Right kidney (tissue), 1 donor: ENCODE data around the gene LAMC3.

Experiments used
- DNase-seq: peaks from one replicate; pipeline ENCODE4 v3.0.0-alpha.2; 2016

LAMC3 gene

DNA sequence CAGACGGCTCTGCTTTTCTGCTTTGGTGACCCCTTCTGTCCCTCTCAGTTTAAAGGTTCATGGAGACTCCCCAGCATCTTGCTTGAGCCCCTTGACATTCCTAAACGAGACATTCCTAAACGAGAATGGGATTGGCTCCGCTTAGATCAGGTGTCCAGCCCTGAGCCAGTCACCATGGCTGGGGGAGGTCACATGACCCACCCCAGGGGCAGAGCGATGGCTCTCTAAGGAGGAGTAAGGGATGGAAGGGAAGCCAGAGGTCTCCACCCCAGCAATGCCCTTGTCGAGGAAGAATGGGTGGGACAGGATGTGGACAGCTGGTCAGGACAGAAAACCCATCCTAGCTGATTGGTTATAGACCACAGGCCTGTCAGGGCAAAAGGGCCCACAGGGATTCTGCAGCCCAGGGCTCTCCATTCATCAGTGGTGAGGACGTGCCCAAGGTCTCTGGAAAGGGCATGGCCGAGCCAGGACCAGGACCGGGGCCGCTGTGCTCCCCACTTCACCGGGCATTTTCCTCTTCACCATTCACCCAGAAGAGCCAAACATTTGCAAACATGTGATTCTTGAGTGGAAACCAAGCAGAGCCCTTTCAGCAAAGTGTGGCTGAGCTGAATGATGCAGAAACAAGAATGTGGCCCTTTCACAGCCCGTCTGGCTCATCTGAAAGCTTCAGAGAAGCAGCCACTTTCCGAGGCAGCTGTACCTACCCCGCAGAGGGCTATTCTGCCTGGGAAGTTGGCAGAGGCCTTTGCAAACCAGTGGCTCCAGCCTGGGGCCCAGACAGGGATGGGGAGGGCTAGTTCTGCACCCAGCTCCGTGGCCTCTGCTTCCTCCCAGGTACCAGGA is 67.6 kb downstream of the LAMC3 start:
- no peak for DNase-seq

GRCh38 chr9:131078427-131079366 is 69.7 kb downstream of the LAMC3 start:
- no peak for DNase-seq

DNA sequence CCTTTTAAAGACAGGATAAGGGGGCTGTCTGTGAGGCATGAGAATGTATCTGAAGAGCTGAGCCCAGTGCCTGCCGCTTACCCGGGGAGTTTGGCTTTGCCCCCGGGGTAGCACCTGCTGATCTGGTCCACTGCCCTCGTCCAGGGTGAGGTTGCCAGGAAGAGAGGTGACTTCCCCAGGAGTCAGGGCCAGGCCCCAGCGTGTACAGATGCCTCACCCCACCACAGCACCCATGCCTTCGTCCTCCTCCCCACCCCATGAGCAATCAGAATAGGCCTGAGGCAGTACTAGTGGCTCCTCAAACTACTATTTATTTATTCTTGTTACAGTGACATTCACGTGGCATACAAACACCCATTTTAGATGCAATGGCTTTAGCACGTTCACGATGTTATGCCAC is 71.6 kb downstream of the LAMC3 start:
- no peak for DNase-seq

DNA sequence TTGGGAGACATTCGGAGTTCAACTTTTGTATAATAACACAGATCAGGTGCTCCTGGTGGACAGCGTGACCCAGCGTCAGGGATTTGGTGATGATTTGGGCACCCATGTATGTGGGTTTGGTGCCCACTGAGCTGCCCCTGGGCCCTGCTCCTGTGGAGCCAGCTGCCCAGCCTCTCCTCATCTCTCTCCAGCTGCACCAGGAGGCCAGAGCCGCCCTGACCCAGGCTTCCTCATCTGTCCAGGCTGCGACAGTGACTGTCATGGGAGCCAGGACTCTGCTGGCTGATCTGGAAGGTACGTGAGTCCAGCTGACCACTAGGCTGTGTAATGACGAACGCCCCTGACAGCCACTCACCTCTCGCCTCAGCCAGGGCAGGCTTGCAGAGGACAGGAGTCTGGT is 72.9 kb downstream of the LAMC3 start:
- DNase-seq = no peak

DNA sequence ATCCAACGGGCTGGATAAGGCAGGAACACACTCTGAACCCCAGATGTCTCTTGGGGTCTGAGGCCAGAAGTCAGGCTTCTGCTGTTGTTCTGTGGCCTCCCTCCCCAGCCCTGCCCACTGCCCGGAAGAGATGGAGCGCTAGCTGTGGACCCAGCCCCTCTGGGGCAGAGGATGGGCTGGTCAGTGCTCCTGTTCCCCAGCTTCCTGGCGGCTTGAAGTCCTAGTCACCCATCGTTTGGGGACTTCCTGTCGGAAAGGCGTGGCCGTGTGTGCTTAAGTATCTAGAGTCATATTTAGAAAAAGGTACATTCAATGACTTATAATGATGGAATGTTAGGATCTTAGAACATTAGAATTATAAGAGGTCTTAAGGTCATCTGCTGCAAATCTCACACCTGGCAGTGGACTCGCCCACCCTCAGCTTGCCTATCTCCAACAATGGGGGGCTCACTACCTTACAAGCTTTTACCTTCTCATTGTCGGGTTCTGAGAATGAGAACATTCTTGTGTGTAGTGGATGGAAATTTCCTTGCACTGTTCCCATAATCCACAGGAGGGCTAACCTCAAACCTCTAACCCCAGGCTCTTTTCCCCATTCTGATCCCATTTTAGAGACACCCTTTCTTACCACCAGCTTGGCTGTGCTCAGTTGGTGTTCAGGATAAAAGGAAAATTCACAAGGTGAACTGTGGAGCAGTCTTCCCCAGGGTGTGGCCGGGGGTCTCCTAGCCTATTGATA is 74.0 kb downstream of the LAMC3 start:
- DNase-seq = no peak

- no peak for DNase-seq
These were observed 75.8 kb downstream of the LAMC3 start for GRCh38 chr9:131084661-131085369.

- DNase-seq = no peak
These were observed 76.6 kb downstream of the LAMC3 start for GRCh38 chr9:131085370-131086122.

GRCh38 chr9:131087354-131087893 is 78.5 kb downstream of the LAMC3 start:
- DNase-seq = no peak

GRCh38 chr9:131090025-131090787 is 81.2 kb downstream of the LAMC3 start:
- no peak for DNase-seq

GRCh38 chr9:131091352-131091992 is 82.5 kb downstream of the LAMC3 start:
- DNase-seq = no peak

DNA sequence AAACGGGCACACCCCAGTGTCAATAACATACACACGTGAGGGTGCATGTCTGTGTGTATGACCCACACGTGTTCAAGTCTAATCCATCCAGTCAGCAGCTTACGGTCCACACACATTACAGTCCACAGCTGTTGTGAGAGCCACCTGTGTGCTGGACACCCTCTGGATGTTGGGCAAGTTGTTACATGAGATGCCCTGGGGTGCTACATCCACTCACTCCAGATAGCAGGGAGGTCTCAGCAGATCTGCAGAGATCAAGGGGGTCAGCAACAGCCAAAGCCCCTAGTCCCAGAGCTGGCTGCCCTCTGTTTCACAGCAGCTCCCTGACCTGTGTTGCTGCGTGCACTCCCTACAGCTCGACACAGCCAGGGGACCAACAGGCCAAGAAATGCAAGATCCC is 83.1 kb downstream of the LAMC3 start:
- no peak for DNase-seq

DNA sequence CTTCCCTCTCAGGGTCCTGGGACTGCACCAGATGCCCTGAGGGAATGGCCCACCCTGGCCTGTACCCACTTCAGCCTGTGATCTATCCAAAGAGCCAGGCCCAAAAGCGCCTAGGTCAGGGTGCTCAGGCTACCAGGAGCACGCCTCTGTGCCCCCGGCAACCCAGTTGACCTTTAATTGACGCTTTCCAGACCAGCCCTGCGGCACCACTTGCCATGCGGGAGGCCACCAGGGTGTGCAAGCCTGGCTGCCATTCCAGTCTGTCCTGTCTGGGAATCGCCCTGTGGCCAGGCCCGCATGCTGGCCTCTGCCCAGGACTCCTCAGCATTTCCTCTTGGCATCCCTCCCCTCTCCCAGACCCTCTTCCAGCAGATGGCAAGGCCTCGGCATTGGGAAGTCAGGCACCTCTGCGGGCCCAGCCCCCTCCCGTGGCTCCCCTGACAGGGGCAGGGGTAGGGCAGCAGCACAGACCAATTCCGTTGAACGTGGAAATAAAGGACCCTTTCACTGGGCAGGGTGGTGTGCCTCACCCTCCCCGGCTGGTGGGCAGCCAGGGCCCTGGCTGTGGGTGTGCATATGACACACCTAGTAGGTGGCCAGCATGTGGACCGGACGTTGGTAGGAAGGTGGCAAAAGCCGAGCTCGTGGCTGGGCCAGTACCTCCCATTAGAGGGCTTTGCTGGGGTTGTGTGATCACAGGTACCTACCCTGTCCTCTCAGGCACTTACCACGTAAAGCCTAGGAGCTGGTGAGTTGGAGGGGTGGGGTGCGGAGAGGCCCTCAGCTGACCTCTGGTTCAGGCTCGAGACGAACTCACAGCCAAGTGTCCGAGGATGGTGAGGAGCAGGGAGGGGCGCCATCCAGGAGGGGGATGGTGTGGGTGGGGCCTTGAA is 83.8 kb downstream of the LAMC3 start:
- DNase-seq = no peak

DNA sequence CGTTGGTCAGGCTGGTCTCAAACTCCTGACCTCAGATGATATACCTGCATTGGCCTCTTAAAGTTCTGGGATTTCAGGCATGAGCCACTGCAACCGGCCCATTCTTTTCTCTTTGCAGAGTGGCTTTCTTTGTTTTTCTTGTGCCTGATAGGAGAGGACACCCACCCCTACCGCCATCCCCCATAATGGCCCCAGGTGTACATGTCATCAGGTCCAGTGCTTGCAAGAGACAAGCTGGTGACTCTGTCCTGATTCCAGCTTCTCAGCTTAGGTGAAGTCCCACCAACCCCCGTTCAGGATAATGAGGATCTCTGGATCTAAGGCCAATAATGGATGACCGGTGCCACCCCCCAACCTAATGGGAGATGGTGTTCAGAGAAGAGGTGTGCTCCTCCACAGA is 85.0 kb downstream of the LAMC3 start:
- no peak for DNase-seq

- no peak for DNase-seq
These were observed 85.6 kb downstream of the LAMC3 start for GRCh38 chr9:131094622-131095021.

DNA sequence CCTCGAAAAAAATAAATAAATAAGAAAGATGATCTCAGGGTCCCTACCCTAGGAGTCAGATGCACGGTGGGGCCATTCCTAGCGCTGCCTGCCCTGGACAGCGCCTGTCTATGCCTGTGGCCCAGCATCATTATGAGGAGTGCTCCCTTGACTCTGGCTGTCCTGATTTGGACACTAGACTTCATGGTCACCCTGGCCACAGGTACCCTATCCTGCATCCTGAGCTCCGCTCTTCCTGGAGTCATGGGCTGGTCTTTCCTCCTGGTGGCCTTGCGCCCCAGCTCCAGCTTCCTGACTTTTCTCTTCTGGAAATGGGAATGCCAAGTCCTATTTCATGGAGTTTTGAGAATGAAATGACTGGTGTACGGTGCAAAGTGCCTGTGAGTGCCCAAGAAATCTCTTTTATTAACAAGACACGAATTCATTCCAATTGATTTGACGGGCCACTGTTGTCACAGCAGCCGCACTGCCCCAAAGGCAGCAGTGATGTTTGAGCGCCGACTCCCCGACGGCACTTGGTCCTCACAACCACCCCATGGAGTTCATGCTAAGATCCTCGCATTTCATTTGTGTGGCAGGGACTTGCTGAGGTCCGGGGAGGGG is 86.8 kb downstream of the LAMC3 start:
- peak; percentile 74 for DNase-seq

DNA sequence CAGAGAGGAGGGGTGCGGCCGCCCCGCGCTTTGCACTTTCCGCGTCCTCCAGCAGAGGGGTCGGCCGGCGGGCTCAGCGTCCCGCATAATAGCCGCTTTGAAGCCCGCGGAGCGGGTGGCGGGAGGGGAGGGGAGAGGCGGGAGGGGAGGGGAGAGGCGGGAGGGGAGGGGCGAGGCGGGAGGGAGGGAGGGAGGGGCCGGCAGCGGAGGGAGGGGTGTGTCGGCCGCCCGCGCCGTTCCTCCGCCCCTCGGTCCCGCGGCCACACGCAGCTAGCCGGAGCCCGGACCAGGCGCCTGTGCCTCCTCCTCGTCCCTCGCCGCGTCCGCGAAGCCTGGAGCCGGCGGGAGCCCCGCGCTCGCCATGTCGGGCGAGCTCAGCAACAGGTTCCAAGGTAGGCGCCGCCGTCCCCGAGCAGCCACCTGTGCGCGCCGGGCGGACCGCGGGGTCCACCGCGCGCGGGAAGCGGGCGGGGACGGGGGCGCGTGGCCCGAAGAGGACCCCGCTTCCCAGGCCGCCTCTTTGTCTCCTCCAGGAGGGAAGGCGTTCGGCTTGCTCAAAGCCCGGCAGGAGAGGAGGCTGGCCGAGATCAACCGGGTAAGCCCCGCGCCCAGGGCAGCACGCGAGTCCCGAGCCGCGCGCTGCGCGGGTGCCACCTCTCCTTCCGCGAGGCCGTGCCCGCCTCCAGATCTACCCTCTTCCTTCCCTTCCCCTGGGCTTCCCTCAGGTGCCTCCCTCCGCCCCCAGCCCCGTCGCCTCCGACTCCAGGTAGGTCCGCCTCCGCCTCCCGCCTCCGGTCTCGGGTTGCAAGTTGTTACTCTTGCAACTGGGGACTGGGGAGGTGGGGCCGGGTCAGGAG is 87.5 kb downstream of the LAMC3 start, which contains the start of gene AIF1L:
TSS of gene AIF1L (plus strand) at position 263 of the 857 bp plus-strand sequence. CDS start at position 362, 99 bp downstream.
- DNase-seq = peak; percentile 90
